ENCODE results near the gene GFRA4. TPM values are rescaled to one million over a fixed set of nuclear protein-coding genes. Genes with fewer than 3 reads are reported as not detected.
"Not testable (repeated sequence)": the region's sequence is repeated elsewhere in the genome, so short reads cannot be mapped to it uniquely, and the experiment has no call there.

The GFRA4 gene
- total RNA-seq, 2 experiments from 2014 or later: not detected

DNA sequence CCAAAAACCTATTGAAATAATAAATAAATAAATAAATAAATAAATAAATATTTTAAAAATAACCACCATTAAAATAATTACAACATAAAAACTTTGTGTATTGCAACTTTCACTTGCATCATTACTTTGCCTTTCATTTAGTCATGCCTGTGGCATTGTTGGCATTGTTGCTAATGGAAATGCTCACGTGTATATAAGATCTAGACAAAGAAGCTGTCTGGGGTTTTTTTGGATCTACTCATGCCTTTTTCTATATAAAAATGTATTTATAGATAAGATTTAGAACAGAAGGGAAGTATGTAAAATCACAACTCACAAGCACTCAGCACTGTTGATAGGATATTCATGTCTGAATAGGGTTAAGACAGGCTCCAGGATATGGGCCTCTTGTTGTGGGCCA is 27.9 kb downstream of the GFRA4 start:
- DNase-seq: no peak
- no peaks in the 10 kb centered on the region for H3K4me1 Mint-ChIP-seq (ENCODE audit: low read depth)
- POLR2A ChIA-PET: no interaction called here
- H3K27me3 Mint-ChIP-seq: no peaks in the 10 kb centered on the region
- H3K4me3 Mint-ChIP-seq: no peak overlapping the region
- H3K9me3 Mint-ChIP-seq: no peaks in the 10 kb centered on the region
- CTCF ChIA-PET: no interaction called here
- H3K27ac Mint-ChIP-seq: no peak overlapping the region
- intact Hi-C loops (cut with micrococcal nuclease): no loop called here
- H3K36me3 Mint-ChIP-seq: peaks cover 9% of the 10 kb centered on the region

DNA sequence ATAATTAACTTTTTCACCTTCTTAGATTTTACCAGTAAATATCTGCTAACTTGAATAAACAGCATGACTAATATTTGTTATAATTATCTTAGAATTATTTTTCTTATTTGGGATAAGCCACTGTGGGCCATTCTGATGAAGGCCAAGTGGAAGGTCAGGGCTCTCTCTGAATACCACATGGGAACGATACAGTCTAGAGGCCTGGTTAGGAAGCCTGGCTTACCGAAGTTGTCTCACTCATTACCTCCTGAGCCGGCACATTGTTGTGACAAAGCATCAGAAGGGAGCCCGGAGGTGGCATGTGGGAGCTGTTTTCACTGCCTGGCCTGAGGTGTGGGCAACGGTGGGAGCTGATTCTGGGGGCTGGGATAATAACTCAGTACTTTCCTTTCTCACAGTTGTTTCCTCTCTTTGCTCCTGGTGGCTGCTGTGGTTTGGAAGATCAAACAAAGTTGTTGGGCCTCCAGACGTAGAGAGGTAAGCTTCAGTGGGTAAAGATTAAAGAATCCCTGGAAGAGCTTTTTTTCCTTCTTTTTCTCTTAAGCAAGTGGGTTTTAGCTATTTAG is 29.2 kb downstream of the GFRA4 start:
- Mint-ChIP-seq H3K9me3 (no peaks in the 10 kb centered on the region), H3K27me3 (no peaks in the 10 kb centered on the region), H3K36me3 (peaks cover 8% of the 10 kb centered on the region), H3K27ac (no peak overlapping the region), H3K4me3 (no peak overlapping the region), H3K4me1 (ENCODE audit: low read depth) (no peaks in the 10 kb centered on the region)
- ChIA-PET CTCF (no interaction called here), POLR2A (interaction anchor here (0.5 kb wide), 1 partner anchor 370 kb away, joined by 4 read pairs; no protein-coding TSS in a partner anchor)
- intact Hi-C loops (cut with micrococcal nuclease): no loop called here
- no peak for DNase-seq

DNA sequence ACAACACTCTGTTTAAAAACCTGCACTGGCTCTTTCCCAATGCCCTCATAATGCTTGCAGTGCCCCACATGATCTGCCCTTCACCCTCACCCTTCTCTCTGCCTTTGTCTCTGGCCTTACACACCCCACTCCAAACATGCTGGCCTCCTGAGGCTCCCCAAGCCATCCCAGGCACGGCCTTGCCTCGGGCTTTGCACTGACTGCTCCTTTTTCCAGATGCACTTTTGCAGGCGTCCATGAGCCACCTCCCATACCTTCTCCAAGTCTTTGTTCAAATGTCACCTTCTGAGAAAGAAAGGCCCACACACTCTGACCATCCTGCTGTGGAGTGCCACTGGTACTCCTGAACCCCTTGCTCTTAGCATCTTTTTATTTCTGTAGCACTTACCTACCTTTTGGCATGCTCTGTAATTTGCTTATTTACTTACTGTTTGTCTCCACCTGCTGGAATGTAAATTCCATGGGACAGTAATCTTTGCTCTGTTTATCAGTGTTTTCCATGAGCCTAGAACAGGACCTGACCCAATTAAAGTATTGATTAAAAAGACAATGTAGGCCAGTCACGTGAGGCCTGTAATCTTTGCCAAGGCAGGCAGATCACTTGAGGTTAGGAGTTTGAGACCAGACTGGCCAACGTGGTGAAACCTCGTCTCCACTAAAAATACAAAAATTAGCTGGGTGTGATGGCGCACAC is 30.7 kb downstream of the GFRA4 start:
- intact Hi-C loops (cut with micrococcal nuclease): no loop called here
- H3K9me3 Mint-ChIP-seq: no peaks in the 10 kb centered on the region
- H3K27ac Mint-ChIP-seq: no peak overlapping the region
- no peak overlapping the region for H3K4me3 Mint-ChIP-seq
- peaks cover 5% of the 10 kb centered on the region for H3K36me3 Mint-ChIP-seq
- ChIA-PET CTCF (no interaction called here), POLR2A (no interaction called here)
- H3K4me1 Mint-ChIP-seq (ENCODE audit: low read depth): no peaks in the 10 kb centered on the region
- no peaks in the 10 kb centered on the region for H3K27me3 Mint-ChIP-seq
- DNase-seq: no peak

DNA sequence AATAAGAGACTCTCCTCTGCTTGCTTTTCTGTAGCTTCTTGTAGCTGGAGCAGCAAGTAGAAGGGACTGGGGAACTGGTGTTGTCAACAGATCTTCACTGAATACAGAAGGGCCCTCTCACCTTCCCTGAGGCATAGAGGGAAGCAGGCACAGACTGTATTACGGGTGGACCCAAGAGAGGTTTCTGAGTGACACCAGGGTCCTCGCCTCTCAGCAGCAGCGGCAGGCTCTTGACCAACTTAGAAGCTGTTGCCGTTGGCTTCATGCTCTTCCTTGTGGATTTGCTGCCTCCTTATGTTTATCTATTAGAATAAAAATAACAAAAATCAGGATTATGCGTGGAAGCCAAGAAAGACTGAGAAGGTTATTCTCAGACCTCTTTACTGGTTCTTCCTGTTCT is 31.7 kb downstream of the GFRA4 start:
- POLR2A ChIA-PET: no interaction called here

DNA sequence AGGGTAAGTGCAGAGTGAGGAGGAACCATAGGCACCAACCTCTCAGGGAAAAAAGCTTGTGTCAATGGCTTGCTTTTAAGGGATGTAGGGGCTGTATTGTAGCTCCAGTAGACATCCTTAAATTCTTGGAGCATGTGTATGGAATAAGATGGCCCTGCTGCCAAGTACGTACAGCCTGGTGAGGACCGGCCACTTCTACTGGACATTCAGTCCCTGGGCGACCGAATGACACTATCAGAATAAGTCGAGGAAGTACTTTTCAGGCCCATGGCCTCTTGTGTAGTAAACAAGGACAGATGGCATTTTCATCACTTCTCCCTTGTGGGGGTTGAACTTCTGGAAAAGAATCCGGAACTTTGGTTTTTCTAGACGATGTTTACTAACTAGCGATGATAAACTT is 32.8 kb downstream of the GFRA4 start:
- H3K4me3 Mint-ChIP-seq: no peak overlapping the region

More for the DNA sequence above, 31.7 kb downstream of the GFRA4 start:
- CTCF ChIA-PET: no interaction called here
- no peak for DNase-seq
- Mint-ChIP-seq H3K27ac (no peak overlapping the region), H3K9me3 (no peaks in the 10 kb centered on the region), H3K4me3 (no peak overlapping the region), H3K36me3 (peaks cover 7% of the 10 kb centered on the region), H3K4me1 (ENCODE audit: low read depth) (no peaks in the 10 kb centered on the region), H3K27me3 (no peaks in the 10 kb centered on the region)
- intact Hi-C loops (cut with micrococcal nuclease): no loop called here

DNA sequence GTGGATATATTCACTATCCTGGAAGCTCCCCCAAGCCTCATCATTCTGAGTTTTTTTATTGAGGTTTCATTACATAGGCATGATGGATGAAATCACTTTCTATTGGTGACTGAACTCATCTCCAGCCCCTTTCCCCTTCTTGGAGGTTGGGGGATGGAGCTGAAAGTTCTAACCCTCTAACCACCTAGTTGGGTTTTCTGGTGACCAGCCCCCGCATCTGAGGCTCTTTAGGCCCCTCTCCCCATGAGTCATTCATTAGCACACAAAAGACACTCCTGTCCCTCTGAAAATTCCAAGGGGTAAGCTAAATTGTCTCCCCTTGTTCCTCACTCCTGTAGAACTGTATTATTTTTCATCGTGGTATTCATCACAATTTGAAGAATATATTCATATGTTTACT is 33.3 kb downstream of the GFRA4 start:
- POLR2A ChIA-PET: no interaction called here
- Mint-ChIP-seq H3K9me3 (no peaks in the 10 kb centered on the region), H3K27ac (no peak overlapping the region), H3K4me3 (no peak overlapping the region), H3K27me3 (no peaks in the 10 kb centered on the region), H3K36me3 (peaks cover 7% of the 10 kb centered on the region), H3K4me1 (ENCODE audit: low read depth) (no peaks in the 10 kb centered on the region)
- intact Hi-C loops (cut with micrococcal nuclease): no loop called here
- CTCF ChIA-PET: no interaction called here
- no peak for DNase-seq

More for the DNA sequence above, 32.8 kb downstream of the GFRA4 start:
- H3K27ac Mint-ChIP-seq: no peak overlapping the region
- ChIA-PET CTCF (interaction anchor here (1.0 kb wide), 1 partner anchor 36 kb away, joined by 3 read pairs; no protein-coding TSS in a partner anchor), POLR2A (no interaction called here)
- intact Hi-C loops (cut with micrococcal nuclease): no loop called here
- no peaks in the 10 kb centered on the region for H3K4me1 Mint-ChIP-seq (ENCODE audit: low read depth)
- DNase-seq: no peak
- H3K27me3 Mint-ChIP-seq: no peaks in the 10 kb centered on the region
- no peaks in the 10 kb centered on the region for H3K9me3 Mint-ChIP-seq
- H3K36me3 Mint-ChIP-seq: peaks cover 7% of the 10 kb centered on the region

DNA sequence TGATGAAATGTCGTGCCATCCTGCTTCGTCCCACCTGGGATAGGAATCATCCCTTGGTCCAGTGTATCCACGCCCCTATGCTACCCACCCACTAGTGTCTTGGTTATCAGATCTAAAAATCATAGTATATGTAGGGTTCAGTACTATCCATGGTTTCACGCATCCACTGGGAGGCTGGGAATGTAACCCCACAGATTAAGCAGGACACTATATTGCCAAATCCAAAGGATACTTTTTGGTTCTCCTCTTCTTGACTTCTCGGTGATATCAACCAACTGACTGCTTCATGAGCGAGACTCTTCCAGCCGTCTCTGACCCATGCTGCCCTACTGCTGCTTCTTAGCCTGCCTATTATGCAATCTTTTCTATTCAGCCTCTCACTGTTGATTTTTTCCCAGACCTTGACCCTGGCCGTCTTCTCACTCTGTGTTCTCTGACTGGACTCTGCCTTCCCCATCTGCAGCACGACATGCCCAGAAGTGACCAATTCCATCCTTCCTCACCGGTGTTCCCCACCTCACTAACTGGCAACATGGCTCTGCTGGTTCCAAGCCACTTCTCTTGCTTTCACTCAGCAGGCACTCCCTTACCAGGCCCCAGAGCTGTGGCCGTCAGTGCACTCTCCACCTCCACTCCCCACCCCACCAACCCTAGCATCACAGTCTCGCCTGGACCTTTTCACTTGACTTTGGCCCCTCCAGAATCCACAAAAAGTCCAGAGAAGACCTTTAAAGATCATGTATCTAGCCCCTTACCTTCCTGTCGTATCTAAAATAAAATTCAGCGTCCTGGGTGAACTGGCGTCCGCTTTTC is 34.5 kb downstream of the GFRA4 start:
- H3K36me3 Mint-ChIP-seq: peaks cover 3% of the 10 kb centered on the region
- no peak overlapping the region for H3K4me3 Mint-ChIP-seq
- DNase-seq: no peak
- intact Hi-C loops (cut with micrococcal nuclease): no loop called here
- H3K4me1 Mint-ChIP-seq (ENCODE audit: low read depth): no peaks in the 10 kb centered on the region
- POLR2A ChIA-PET: no interaction called here
- CTCF ChIA-PET: no interaction called here
- H3K27me3 Mint-ChIP-seq: no peaks in the 10 kb centered on the region
- H3K27ac Mint-ChIP-seq: no peak overlapping the region
- H3K9me3 Mint-ChIP-seq: no peaks in the 10 kb centered on the region

DNA sequence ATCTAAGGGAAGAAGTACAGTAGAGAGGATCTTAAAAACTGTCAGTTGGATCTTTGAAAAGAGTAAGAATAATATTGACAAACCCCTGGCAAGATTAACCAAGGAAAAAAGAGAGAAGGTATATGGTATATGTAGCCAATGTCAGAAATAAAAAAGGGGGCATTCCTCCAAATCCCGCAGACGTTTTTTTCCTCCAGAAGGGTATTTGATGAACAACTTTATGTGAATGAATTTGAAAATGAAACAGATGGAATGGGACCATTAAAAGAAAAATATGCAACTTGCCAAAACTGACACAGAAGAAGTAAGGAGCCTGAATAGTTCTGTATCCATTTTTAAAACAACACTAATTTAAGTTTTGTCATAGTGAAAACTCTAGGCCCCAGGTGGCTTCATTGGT is 35.7 kb downstream of the GFRA4 start:
- CTCF ChIA-PET: no interaction called here
- intact Hi-C loops (cut with micrococcal nuclease): no loop called here
- H3K4me3 Mint-ChIP-seq: no peak overlapping the region
- no peaks in the 10 kb centered on the region for H3K27me3 Mint-ChIP-seq
- DNase-seq: no peak
- H3K4me1 Mint-ChIP-seq (ENCODE audit: low read depth): no peaks in the 10 kb centered on the region
- no peak overlapping the region for H3K27ac Mint-ChIP-seq
- POLR2A ChIA-PET: no interaction called here
- no peaks in the 10 kb centered on the region for H3K9me3 Mint-ChIP-seq
- peaks cover 3% of the 10 kb centered on the region for H3K36me3 Mint-ChIP-seq

DNA sequence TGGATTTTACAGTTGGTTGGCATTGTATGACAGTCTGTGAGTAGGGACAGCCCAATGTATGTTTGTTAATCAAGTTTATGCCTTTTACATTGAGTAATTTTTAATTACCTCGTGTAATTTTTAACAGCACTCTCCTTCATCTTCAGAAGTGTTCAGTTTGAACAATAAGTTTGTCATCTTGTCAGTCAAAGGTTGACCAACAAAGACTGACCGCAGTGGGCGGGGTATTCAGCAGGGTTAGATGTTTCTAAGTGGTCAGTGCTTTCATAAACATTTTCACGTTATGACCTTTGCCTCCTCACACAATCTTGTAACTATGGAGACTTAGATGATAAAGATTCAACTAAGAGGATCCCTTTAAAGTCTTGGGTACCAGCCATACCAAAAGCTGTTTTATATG is 40.8 kb downstream of the GFRA4 start:
- CTCF ChIA-PET: no interaction called here
- H3K9me3 Mint-ChIP-seq: no peaks in the 10 kb centered on the region

DNA sequence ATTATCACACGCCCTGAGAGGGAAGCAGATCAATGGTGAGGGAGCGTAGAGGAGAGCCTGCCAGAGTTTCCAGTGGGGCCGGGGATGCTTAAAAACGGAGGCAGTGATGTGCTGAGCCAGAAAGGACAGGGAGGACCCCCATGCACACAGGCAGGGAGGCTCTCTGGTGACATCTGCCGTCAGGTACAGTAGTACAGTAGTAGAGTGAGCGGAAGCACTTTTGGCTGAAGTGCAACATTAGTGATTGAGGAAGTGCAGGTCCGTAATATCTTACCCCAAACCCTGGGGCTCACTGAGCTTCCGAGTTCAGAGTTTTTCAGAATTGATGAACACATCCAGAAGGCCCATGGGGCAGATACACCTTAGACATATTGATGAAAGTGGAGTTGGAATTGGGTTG is 42.1 kb downstream of the GFRA4 start:
- no peaks in the 10 kb centered on the region for H3K27me3 Mint-ChIP-seq
- H3K4me1 Mint-ChIP-seq (ENCODE audit: low read depth): no peaks in the 10 kb centered on the region
- ChIA-PET POLR2A (no interaction called here), CTCF (interaction anchor here (0.6 kb wide), 1 partner anchor 26 kb away, joined by 3 read pairs; no protein-coding TSS in a partner anchor)
- H3K4me3 Mint-ChIP-seq: no peak overlapping the region
- H3K9me3 Mint-ChIP-seq: no peaks in the 10 kb centered on the region
- no peaks in the 10 kb centered on the region for H3K36me3 Mint-ChIP-seq
- DNase-seq: no peak
- intact Hi-C loops (cut with micrococcal nuclease): no loop called here
- H3K27ac Mint-ChIP-seq: no peak overlapping the region

More for the DNA sequence above, 40.8 kb downstream of the GFRA4 start:
- DNase-seq: no peak
- Mint-ChIP-seq H3K27ac (no peak overlapping the region), H3K36me3 (peaks cover 1% of the 10 kb centered on the region), H3K4me3 (no peak overlapping the region), H3K27me3 (no peaks in the 10 kb centered on the region), H3K4me1 (ENCODE audit: low read depth) (no peaks in the 10 kb centered on the region)
- POLR2A ChIA-PET: interaction anchor here (0.5 kb wide), 1 partner anchor 90 kb away, joined by 4 read pairs; no protein-coding TSS in a partner anchor
- intact Hi-C loops (cut with micrococcal nuclease): no loop called here

DNA sequence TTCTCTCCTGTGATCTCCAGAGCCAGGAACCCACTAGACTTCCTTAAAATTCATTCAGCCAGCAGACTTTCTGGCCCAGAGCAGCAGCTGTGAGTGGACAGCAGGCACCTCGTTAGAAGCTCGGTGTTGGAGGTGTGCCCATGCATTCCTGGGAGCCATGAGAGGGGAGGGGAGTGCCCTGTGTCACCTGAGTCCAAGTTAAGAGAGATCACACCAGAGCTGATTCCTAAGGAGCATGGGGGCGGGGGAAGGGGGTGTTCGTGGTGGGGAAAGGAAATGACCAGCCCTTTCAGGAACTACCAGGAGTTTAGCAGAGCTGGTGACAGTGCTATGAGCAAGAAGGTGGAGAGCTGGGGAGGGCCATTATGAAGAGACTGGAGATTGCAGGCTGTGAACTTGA is 46.9 kb downstream of the GFRA4 start:
- POLR2A ChIA-PET: interaction anchor here (1.1 kb wide), 1 partner anchor 12 kb away, joined by 3 read pairs; no protein-coding TSS in a partner anchor
- H3K27ac Mint-ChIP-seq: no peak overlapping the region
- no peaks in the 10 kb centered on the region for H3K27me3 Mint-ChIP-seq
- no peaks in the 10 kb centered on the region for H3K9me3 Mint-ChIP-seq
- no peak overlapping the region for H3K4me3 Mint-ChIP-seq
- CTCF ChIA-PET: no interaction called here
- intact Hi-C loops (cut with micrococcal nuclease): no loop called here
- no peaks in the 10 kb centered on the region for H3K4me1 Mint-ChIP-seq (ENCODE audit: low read depth)
- no peak for DNase-seq
- H3K36me3 Mint-ChIP-seq: no peaks in the 10 kb centered on the region

DNA sequence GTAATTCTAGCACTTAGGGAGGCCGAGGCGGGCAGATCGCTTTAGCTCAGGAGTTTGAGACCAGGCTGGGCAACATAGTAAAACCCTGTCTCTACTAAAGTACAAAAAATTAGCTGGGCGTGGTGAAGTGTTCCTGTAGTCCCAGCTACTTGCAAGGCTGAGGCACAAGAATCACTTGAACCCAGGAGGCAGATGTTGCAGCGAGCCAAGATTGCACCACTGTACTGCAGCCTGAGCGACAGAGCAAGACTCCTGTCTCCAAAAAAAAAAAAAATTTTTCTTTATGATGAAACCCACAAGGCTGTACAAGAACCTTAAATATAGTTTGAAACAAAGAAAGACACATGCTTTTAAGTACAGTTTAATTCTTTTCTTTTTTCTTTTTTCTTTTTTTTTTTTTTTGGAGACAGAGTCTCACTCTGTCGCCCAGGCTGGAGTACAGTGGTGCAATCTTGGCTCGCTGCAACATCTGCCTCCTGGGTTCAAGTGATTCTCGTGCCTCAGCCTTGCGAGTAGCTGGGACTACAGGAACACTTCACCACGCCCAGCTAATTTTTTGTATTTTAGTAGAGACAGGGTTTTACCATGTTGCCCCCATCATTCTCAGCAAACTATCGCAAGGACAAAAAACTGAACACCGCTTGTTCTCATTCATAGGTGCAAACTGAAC is 47.9 kb downstream of the GFRA4 start:
- DNase-seq; H3K27me3 Mint-ChIP-seq; intact Hi-C loops (cut with micrococcal nuclease); H3K4me1 Mint-ChIP-seq (ENCODE audit: low read depth); H3K27ac Mint-ChIP-seq; H3K36me3 Mint-ChIP-seq; H3K4me3 Mint-ChIP-seq; CTCF ChIA-PET; H3K9me3 Mint-ChIP-seq: not testable (repeated sequence)
- POLR2A ChIA-PET: interaction anchor here (1.1 kb wide), 1 partner anchor 12 kb away, joined by 3 read pairs; no protein-coding TSS in a partner anchor
